ENCODE measurements around the gene GTF2IRD1. TPM values are rescaled to one million over a fixed set of nuclear protein-coding genes. Genes with fewer than 3 reads are reported as not detected.
A peak's percentile ranks its signal among the peaks of the same experiment; 100 is the strongest.
"Not testable (repeated sequence)": the region's sequence is repeated elsewhere in the genome, so short reads cannot be mapped to it uniquely, and the experiment has no call there.

Gene GTF2IRD1
- total and polyA plus RNA-seq, 2 experiments from 2014 or later, result 28.7 to 37.1 TPM

DNA sequence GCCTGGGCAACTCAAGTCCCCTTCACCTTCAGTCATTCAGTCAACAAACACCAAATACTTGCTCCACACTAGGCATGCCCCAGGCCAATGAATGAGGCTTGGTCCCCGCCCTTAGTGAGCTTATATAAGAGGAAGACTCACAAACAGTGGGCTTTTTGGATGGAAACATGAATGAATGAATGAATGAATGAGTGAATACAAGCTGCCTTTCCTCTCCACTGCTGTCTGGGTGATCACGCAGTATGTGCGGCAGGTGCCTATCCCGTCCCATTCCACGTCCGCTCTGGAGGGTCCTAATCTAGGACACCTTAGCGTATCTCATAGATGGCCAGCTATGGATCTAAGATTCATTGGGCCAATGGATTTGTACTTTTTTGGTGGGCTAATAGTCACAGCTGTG is 184.0 kb downstream of the GTF2IRD1 start (continued):
- TF ChIP-seq REST (IDR thresholded peaks at IDR 0.05; ENCODE audit: unreplicated experiment) (no peak), ZNF114 (CRISPR knock-in tag; IDR thresholded peaks at IDR 0.05) (no peak), ZNF331 (CRISPR knock-in tag; IDR thresholded peaks at IDR 0.05; ENCODE audit: low read depth) (no peak), EZH2phosphoT487 (IDR thresholded peaks at IDR 0.05; ENCODE audit: unreplicated experiment) (no peak), JUNB (IDR thresholded peaks at IDR 0.05; ENCODE audit: unreplicated experiment) (no peak), EZH2 (IDR thresholded peaks at IDR 0.05; ENCODE audit: low read depth, unreplicated experiment) (no peak)
- TF ChIP-seq, protein P1, sequence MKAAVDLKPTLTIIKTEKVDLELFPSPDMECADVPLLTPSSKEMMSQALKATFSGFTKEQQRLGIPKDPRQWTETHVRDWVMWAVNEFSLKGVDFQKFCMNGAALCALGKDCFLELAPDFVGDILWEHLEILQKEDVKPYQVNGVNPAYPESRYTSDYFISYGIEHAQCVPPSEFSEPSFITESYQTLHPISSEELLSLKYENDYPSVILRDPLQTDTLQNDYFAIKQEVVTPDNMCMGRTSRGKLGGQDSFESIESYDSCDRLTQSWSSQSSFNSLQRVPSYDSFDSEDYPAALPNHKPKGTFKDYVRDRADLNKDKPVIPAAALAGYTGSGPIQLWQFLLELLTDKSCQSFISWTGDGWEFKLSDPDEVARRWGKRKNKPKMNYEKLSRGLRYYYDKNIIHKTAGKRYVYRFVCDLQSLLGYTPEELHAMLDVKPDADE (IDR thresholded peaks at IDR 0.05), result no peak
- TF ChIP-seq, protein P2, sequence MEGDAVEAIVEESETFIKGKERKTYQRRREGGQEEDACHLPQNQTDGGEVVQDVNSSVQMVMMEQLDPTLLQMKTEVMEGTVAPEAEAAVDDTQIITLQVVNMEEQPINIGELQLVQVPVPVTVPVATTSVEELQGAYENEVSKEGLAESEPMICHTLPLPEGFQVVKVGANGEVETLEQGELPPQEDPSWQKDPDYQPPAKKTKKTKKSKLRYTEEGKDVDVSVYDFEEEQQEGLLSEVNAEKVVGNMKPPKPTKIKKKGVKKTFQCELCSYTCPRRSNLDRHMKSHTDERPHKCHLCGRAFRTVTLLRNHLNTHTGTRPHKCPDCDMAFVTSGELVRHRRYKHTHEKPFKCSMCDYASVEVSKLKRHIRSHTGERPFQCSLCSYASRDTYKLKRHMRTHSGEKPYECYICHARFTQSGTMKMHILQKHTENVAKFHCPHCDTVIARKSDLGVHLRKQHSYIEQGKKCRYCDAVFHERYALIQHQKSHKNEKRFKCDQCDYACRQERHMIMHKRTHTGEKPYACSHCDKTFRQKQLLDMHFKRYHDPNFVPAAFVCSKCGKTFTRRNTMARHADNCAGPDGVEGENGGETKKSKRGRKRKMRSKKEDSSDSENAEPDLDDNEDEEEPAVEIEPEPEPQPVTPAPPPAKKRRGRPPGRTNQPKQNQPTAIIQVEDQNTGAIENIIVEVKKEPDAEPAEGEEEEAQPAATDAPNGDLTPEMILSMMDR (conservative IDR thresholded peaks at IDR 0.05; ENCODE audit: low read depth in 2 of 2), result no peak

DNA sequence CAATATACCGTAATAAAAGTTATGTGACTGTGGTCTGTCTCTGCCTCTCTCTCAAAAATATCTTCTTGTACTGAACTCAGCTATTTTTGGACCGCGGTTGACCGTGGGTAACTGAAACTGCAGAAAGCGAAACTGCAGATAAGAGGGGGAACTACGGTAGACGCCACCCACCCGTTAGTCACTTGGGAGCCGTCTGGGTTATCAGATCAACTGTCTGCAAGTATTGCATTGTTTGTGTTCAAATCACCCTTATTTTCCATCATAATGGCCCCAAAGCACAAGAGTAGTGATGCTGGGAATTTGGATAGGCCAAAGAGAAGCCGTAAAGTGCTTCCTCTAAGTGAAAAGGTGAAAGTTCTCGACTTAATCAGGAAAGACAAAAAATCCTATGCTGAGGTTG is 196.3 kb downstream of the GTF2IRD1 start:
- peak overlapping the region; percentile 69; the same call in 1 of the 2 replicates for H3K27ac Mint-ChIP-seq
- DNase-seq (ENCODE audit: low spot score), result peak; percentile 72
- H4K20me1 ChIP-seq (replicated peaks; ENCODE audit: insufficient read depth); H2AFZ ChIP-seq; H3K27me3 ChIP-seq (ENCODE audit: insufficient read depth); H3K36me3 Mint-ChIP-seq (ENCODE audit: low read depth); H3K9me3 Mint-ChIP-seq; H3F3A ChIP-seq (replicated peaks; ENCODE audit: low read depth); H3K9me2 ChIP-seq (ENCODE audit: insufficient read depth); H3K36me3 ChIP-seq (ENCODE audit: insufficient read depth); H3K79me2 ChIP-seq (replicated peaks; ENCODE audit: insufficient read depth): not testable (repeated sequence)
- Histone ChIP-seq H3K4me2 (peak overlapping the region; percentile 28; the same call in 1 of the 2 replicates), H3K27ac (ENCODE audit: low read depth) (peak overlapping the region; percentile 91; the same call in 1 of the 2 replicates), H3K4me3 (peak overlapping the region; percentile 25; the same call in 1 of the 2 replicates), H3K4me1 (ENCODE audit: insufficient read depth) (peaks cover 25% of the 10 kb centered on the region)
- H3K4me1 Mint-ChIP-seq, result peaks cover 30% of the 10 kb centered on the region
- peak; percentile 67 for ATAC-seq
- peaks cover 15% of the 10 kb centered on the region for H3K27me3 Mint-ChIP-seq (ENCODE audit: insufficient read depth, low read depth, poor library complexity)
- H3K4me3 Mint-ChIP-seq, result peak overlapping the region; percentile 52; the same call in 2 of the 3 replicates

DNA sequence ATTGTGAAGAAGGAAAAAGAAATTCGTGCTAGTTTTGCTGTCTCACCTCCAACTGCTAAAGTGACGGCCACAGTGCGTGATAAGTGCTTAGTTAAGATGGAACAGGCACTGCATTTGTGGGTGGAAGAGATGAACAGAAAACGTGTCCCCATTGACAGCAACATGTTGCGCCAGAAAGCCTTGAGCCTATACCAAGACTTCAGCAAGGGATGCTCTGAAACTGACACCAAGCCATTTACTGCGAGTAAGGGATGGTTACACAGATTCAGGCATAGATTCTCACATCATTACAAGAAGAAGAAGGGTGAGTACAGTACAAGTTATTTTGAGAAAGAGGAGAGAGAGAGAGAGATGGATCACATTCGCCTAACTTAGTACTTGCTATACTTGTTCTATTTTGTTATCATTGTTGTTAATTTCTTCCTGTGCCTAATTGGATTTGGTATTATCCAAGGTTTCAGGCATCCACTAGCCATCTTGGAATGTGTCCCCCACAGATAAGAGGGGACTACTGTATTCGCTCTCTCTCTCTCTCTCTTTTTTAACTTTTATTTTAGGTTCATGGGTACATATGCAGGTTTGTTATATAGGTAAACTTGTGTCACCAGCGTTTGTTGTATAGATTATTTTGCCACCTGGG is 196.9 kb downstream of the GTF2IRD1 start:
- H3K4me3 ChIP-seq, result peak overlapping the region; percentile 25
- H3K27ac ChIP-seq (ENCODE audit: low read depth), result peak overlapping the region; percentile 91
- not testable (repeated sequence) for H3K79me2 ChIP-seq (replicated peaks; ENCODE audit: insufficient read depth); H3K27me3 ChIP-seq (ENCODE audit: insufficient read depth); DNase-seq (ENCODE audit: low spot score); H3K9me3 Mint-ChIP-seq; H3K9me2 ChIP-seq (ENCODE audit: insufficient read depth); H3F3A ChIP-seq (replicated peaks; ENCODE audit: low read depth); H4K20me1 ChIP-seq (replicated peaks; ENCODE audit: insufficient read depth); H3K27ac Mint-ChIP-seq; H3K36me3 ChIP-seq (ENCODE audit: insufficient read depth); H3K36me3 Mint-ChIP-seq (ENCODE audit: low read depth); H3K4me3 Mint-ChIP-seq
- ATAC-seq, result peak; percentile 59
- peak overlapping the region; percentile 15; the same call in 1 of the 2 replicates for H2AFZ ChIP-seq
- H3K4me1 ChIP-seq (ENCODE audit: insufficient read depth), result peaks cover 30% of the 10 kb centered on the region
- peaks cover 35% of the 10 kb centered on the region for H3K4me1 Mint-ChIP-seq
- peak overlapping the region; percentile 68 for H3K4me2 ChIP-seq
- H3K27me3 Mint-ChIP-seq (ENCODE audit: insufficient read depth, low read depth, poor library complexity), result peaks cover 18% of the 10 kb centered on the region

DNA sequence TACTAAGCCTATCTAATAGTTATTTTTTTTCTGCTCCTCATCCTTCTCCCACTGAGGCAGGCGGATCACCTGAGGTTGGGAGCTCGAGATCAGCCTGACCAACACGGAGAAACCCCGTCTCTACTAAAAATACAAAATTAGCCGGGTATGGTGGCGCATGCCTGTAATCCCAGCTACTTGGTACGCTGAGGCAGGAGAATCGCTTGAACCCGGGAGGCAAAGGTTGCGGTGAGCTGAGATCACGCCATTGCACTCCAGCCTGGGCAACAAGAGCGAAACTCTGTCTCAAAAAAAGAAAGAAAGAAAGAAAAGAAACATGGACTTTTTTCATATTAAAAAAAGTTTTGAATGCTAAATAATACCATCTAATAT is 197.4 kb downstream of the GTF2IRD1 start:
- peak overlapping the region; percentile 91 for H3K27ac ChIP-seq (ENCODE audit: low read depth)
- H3F3A ChIP-seq (replicated peaks; ENCODE audit: low read depth); H3K9me2 ChIP-seq (ENCODE audit: insufficient read depth); H3K27ac Mint-ChIP-seq; H3K4me3 Mint-ChIP-seq; H3K36me3 ChIP-seq (ENCODE audit: insufficient read depth); H3K79me2 ChIP-seq (replicated peaks; ENCODE audit: insufficient read depth); DNase-seq (ENCODE audit: low spot score); ATAC-seq; H3K9me3 Mint-ChIP-seq; H3K27me3 ChIP-seq (ENCODE audit: insufficient read depth); H3K36me3 Mint-ChIP-seq (ENCODE audit: low read depth); H4K20me1 ChIP-seq (replicated peaks; ENCODE audit: insufficient read depth): not testable (repeated sequence)
- H3K4me1 ChIP-seq (ENCODE audit: insufficient read depth), result peaks cover 35% of the 10 kb centered on the region
- H3K27me3 Mint-ChIP-seq (ENCODE audit: insufficient read depth, low read depth, poor library complexity), result peaks cover 18% of the 10 kb centered on the region
- peak overlapping the region; percentile 25 for H3K4me3 ChIP-seq
- H3K4me1 Mint-ChIP-seq, result peaks cover 40% of the 10 kb centered on the region
- peak overlapping the region; percentile 68 for H3K4me2 ChIP-seq
- H2AFZ ChIP-seq, result peak overlapping the region; percentile 15; the same call in 1 of the 2 replicates
